HEK293 (cell line): ENCODE results near the gene ENDOV.

Experiments
- CTCF ChIA-PET: fragments of 350-600 bp; formaldehyde crosslinking; extraction: SDS; loops from one replicate; lab custom pipeline; 2021; ENCODE audit warnings: antibody characterized with exemption; lab: Yijun Ruan, JAX
- POLR2A ChIA-PET: fragments of 300-600 bp; formaldehyde crosslinking; extraction: SDS; loops from one replicate; lab custom pipeline; 2020; ENCODE audit warnings: antibody characterized with exemption, inconsistent platforms; lab: Yijun Ruan, JAX
- H3K27ac ChIP-seq: fragments of 200-500 bp; sonication (Bioruptor generic); 2 replicates; pipeline ENCODE4 v1.5.1; 2014; ENCODE audit warnings: low read depth, low read length, control low read depth, inconsistent platforms; ENCODE audit errors: extremely low read depth
- H3K36me3 ChIP-seq, 2 experiments: fragments of 200-500 bp in 1 of 2; sonication (Bioruptor generic) in 1 of 2; 1 replicate in 1 of 2; 2 replicates in 1 of 2; pipeline ENCODE4 v1.5.1; 2014 to 2017; ENCODE audit warnings: inconsistent platforms in 2 of 2, low read length in 2 of 2; ENCODE audit not compliant: control insufficient read depth in 2 of 2, insufficient read depth in 1 of 2
- H3K4me1 ChIP-seq: fragments of 200-500 bp; sonication (Bioruptor generic); 2 replicates; pipeline ENCODE4 v1.5.1; 2014; ENCODE audit warnings: mild to moderate bottlenecking, low read length, inconsistent platforms; ENCODE audit not compliant: control insufficient read depth, insufficient read depth
- H3K4me3 ChIP-seq: 2 replicates; pipeline ENCODE4 v1.5.1; 2011; ENCODE audit warnings: low read depth, mild to moderate bottlenecking, control low read depth, low read length, moderate library complexity
- H3K9me3 ChIP-seq: fragments of 200-500 bp; sonication (Bioruptor generic); 2 replicates; pipeline ENCODE4 v1.5.1; 2014; ENCODE audit warnings: low read depth, low read length, inconsistent platforms; ENCODE audit not compliant: control insufficient read depth, insufficient read depth
- GLIS2 ChIP-seq: fragments of 450-650 bp; formaldehyde crosslinking; IDR thresholded peaks from 2 replicates; pipeline ENCODE4 v1.5.1; 2016; ENCODE audit warnings: missing biosample characterization, missing genetic modification characterization
- IKZF3 ChIP-seq: fragments of 450-650 bp; IDR thresholded peaks from 2 replicates; pipeline ENCODE4 v1.5.0; 2018; ENCODE audit warnings: missing biosample characterization, mild to moderate bottlenecking, missing genetic modification characterization, moderate library complexity
- KLF17 ChIP-seq: fragments of 450-650 bp; formaldehyde crosslinking; IDR thresholded peaks from 2 replicates; pipeline ENCODE4 v1.5.1; 2016; ENCODE audit warnings: missing biosample characterization, missing genetic modification characterization
- PATZ1 ChIP-seq: fragments of 450-650 bp; formaldehyde crosslinking; IDR thresholded peaks from 2 replicates; pipeline ENCODE4 v1.5.1; 2016; ENCODE audit warnings: missing biosample characterization, missing genetic modification characterization
- ZBTB26 ChIP-seq: fragments of 450-650 bp; formaldehyde crosslinking; optimal IDR thresholded peaks from 2 replicates; pipeline ENCODE3; 2016; ENCODE audit warnings: missing biosample characterization, mild to moderate bottlenecking, missing genetic modification characterization
- ZBTB6 ChIP-seq: fragments of 450-650 bp; formaldehyde crosslinking; IDR thresholded peaks from 2 replicates; pipeline ENCODE4 v1.5.1; 2017; ENCODE audit warnings: missing biosample characterization, missing genetic modification characterization
- ZIC2 ChIP-seq: fragments of 450-650 bp; formaldehyde crosslinking; IDR thresholded peaks from 2 replicates; pipeline ENCODE4 v1.5.1; 2016; ENCODE audit warnings: missing biosample characterization, missing genetic modification characterization
- ZNF146 ChIP-seq: fragments of 450-650 bp; formaldehyde crosslinking; IDR thresholded peaks from 2 replicates; pipeline ENCODE4 v1.5.1; 2016; ENCODE audit warnings: missing biosample characterization, missing genetic modification characterization
- ZNF248 ChIP-seq: fragments of 450-650 bp; formaldehyde crosslinking; IDR thresholded peaks from 2 replicates; pipeline ENCODE4 v1.5.1; 2017; ENCODE audit warnings: missing biosample characterization, missing genetic modification characterization
- ZNF341 ChIP-seq: fragments of 450-650 bp; formaldehyde crosslinking; IDR thresholded peaks from 2 replicates; pipeline ENCODE4; 2016; ENCODE audit warnings: low read depth, missing biosample characterization, missing genetic modification characterization
- ZNF416 ChIP-seq: fragments of 450-650 bp; formaldehyde crosslinking; IDR thresholded peaks from 2 replicates; pipeline ENCODE4 v1.5.1; 2016; ENCODE audit warnings: missing biosample characterization, missing genetic modification characterization
- ZNF529 ChIP-seq: fragments of 450-650 bp; formaldehyde crosslinking; IDR thresholded peaks from 2 replicates; pipeline ENCODE4 v1.5.1; 2017; ENCODE audit warnings: missing genetic modification characterization, missing biosample characterization; ENCODE audit not compliant: insufficient replicate concordance
- ZNF623 ChIP-seq: fragments of 450-650 bp; formaldehyde crosslinking; IDR thresholded peaks from 2 replicates; pipeline ENCODE4 v1.5.1; 2016; ENCODE audit warnings: missing biosample characterization, missing genetic modification characterization
- ZNF624 ChIP-seq: fragments of 450-650 bp; formaldehyde crosslinking; IDR thresholded peaks from 2 replicates; pipeline ENCODE4 v1.5.1; 2017; ENCODE audit warnings: missing biosample characterization, missing genetic modification characterization
- TF ChIP-seq, protein P1 (sequence below): fragments of 450-650 bp; formaldehyde crosslinking; IDR thresholded peaks from 2 replicates; pipeline ENCODE4 v1.5.1; 2016; ENCODE audit warnings: missing biosample characterization, missing genetic modification characterization
- TF ChIP-seq, protein P2 (sequence below): fragments of 450-650 bp; formaldehyde crosslinking; IDR thresholded peaks from 2 replicates; pipeline ENCODE4 v1.5.1; 2016; ENCODE audit warnings: missing biosample characterization, missing genetic modification characterization

The ENDOV gene

DNA sequence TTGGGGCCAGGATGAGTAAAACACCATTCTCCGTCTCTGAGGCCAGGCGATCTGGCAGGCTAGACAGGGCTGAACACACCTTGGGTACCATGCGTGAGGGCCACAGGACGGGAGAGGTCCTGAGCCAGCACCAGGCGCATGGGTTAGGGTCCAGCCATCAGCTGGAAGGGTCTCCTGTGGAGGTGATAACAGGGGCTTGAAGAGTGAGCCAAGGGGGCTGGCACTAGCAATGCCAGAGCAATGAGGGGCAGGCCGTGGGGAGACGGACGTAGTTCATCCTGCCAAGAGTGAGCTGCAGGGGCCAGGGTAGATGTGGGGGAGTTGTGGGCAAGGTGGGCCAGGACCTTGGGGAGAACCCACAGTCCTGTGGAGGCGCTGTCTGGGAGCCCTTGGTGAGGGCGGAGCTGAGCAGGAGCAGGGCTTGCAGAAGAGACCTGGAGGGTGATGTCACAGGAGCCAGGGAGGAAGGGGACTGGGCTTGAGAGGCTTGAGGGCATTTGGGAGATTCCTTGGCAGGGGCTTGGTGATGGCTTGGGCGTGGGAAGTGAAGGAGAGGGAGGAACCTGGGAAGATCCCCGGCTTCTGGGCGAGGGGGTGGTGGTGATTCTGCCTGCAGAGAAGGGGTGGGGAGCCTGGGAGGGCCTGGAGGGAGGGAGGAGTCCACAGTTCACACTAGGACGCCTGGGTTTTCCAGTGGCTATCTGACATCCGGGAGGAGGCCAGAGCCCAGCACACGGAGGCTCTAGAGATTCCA is 67.8 kb downstream of the ENDOV start (continued):
- TF ChIP-seq, protein P1, sequence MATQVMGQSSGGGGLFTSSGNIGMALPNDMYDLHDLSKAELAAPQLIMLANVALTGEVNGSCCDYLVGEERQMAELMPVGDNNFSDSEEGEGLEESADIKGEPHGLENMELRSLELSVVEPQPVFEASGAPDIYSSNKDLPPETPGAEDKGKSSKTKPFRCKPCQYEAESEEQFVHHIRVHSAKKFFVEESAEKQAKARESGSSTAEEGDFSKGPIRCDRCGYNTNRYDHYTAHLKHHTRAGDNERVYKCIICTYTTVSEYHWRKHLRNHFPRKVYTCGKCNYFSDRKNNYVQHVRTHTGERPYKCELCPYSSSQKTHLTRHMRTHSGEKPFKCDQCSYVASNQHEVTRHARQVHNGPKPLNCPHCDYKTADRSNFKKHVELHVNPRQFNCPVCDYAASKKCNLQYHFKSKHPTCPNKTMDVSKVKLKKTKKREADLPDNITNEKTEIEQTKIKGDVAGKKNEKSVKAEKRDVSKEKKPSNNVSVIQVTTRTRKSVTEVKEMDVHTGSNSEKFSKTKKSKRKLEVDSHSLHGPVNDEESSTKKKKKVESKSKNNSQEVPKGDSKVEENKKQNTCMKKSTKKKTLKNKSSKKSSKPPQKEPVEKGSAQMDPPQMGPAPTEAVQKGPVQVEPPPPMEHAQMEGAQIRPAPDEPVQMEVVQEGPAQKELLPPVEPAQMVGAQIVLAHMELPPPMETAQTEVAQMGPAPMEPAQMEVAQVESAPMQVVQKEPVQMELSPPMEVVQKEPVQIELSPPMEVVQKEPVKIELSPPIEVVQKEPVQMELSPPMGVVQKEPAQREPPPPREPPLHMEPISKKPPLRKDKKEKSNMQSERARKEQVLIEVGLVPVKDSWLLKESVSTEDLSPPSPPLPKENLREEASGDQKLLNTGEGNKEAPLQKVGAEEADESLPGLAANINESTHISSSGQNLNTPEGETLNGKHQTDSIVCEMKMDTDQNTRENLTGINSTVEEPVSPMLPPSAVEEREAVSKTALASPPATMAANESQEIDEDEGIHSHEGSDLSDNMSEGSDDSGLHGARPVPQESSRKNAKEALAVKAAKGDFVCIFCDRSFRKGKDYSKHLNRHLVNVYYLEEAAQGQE (tag by site-specific recombination): peak; percentile 77
- TF ChIP-seq ZNF416 (tag by site-specific recombination) (no peak), ZBTB6 (tag by site-specific recombination) (no peak)

- no peaks in the 10 kb centered on the region for H3K9me3 ChIP-seq
- ChIA-PET POLR2A (no interaction called here), CTCF (interaction anchor here (1.7 kb wide), 1 partner anchor 90 kb away, joined by 4 read pairs; no protein-coding TSS in a partner anchor)
- H3K4me1 ChIP-seq: no peaks in the 10 kb centered on the region
- TF ChIP-seq GLIS2: no peak
- TF ChIP-seq KLF17 (tag by site-specific recombination): peak; percentile 24; the same call in 1 of the 2 replicates
- TF ChIP-seq, all 188 proteins: peak for 1
- Histone ChIP-seq H3K4me3 (no peak overlapping the region), H3K27ac (no peak overlapping the region), H3K36me3 (no peaks in the 10 kb centered on the region)
Measured at GRCh38 chr17:80485846-80486245, 70.9 kb downstream of the ENDOV start.

DNA sequence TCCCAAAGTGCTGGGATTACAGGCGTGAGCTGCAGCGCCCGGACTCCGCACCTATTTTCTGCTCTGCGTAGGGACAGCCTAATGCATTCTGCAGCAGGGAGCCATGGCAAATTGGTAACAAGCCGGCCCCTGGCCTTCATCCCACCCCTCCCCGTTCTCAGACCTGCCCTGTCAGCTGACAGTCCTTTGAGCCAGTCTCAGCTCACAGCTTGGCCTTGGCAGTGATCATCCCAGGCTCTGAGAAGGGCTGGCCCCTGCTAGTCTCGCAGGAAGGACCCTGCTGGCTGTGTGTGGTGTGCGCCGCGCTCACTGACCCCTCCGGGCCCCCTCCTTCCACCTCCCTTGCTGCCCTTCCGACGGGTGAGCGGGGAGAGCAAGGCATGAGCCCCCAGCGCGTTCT is 71.7 kb downstream of the ENDOV start:
- TF ChIP-seq PATZ1: no peak
- TF ChIP-seq, protein P2, sequence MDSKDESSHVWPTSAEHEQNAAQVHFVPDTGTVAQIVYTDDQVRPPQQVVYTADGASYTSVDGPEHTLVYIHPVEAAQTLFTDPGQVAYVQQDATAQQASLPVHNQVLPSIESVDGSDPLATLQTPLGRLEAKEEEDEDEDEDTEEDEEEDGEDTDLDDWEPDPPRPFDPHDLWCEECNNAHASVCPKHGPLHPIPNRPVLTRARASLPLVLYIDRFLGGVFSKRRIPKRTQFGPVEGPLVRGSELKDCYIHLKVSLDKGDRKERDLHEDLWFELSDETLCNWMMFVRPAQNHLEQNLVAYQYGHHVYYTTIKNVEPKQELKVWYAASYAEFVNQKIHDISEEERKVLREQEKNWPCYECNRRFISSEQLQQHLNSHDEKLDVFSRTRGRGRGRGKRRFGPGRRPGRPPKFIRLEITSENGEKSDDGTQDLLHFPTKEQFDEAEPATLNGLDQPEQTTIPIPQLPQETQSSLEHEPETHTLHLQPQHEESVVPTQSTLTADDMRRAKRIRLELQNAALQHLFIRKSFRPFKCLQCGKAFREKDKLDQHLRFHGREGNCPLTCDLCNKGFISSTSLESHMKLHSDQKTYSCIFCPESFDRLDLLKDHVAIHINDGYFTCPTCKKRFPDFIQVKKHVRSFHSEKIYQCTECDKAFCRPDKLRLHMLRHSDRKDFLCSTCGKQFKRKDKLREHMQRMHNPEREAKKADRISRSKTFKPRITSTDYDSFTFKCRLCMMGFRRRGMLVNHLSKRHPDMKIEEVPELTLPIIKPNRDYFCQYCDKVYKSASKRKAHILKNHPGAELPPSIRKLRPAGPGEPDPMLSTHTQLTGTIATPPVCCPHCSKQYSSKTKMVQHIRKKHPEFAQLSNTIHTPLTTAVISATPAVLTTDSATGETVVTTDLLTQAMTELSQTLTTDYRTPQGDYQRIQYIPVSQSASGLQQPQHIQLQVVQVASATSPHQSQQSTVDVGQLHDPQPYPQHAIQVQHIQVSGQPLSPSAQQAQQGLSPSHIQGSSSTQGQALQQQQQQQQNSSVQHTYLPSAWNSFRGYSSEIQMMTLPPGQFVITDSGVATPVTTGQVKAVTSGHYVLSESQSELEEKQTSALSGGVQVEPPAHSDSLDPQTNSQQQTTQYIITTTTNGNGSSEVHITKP (tag by site-specific recombination): 0 out of 2 replicates have a peak, but pooled peaks have one; percentile 23
- no peak for TF ChIP-seq ZNF624 (tag by site-specific recombination)
- TF ChIP-seq ZNF146 (tag by site-specific recombination): no peak
- no peak for TF ChIP-seq ZNF248 (tag by site-specific recombination)
- TF ChIP-seq ZBTB6 (tag by site-specific recombination): no peak
- TF ChIP-seq ZIC2 (tag by site-specific recombination): peak; percentile 23
- no peak for TF ChIP-seq ZBTB26 (tag by site-specific recombination)
- no peak for TF ChIP-seq ZNF341 (tag by site-specific recombination)
- TF ChIP-seq ZNF529 (tag by site-specific recombination): no peak
- TF ChIP-seq IKZF3 (tag by site-specific recombination): no peak
- TF ChIP-seq ZNF623 (tag by site-specific recombination): no peak
- Histone ChIP-seq H3K9me3 (no peaks in the 10 kb centered on the region), H3K4me1 (no peaks in the 10 kb centered on the region), H3K4me3 (no peak overlapping the region), H3K27ac (no peak overlapping the region), H3K36me3 (no peaks in the 10 kb centered on the region)
- CTCF ChIA-PET: no interaction called here
- POLR2A ChIA-PET: no interaction called here
